GDM1 (cell line): ENCODE measurements around the gene CFDP1.

Source experiments
- DNase-seq: peaks from one replicate; lab custom pipeline; 2025; lab: John Stamatoyannopoulos, UW

The CFDP1 gene

GRCh38 chr16:75372236-75372856 is 61.0 kb downstream of the CFDP1 start:
- no peak for DNase-seq

GRCh38 chr16:75371171-75371570 is 62.1 kb downstream of the CFDP1 start:
- DNase-seq = no peak

- DNase-seq = no peak
These were observed 69.0 kb downstream of the CFDP1 start for GRCh38 chr16:75364286-75364791.

- DNase-seq = no peak
These were observed 70.5 kb downstream of the CFDP1 start for GRCh38 chr16:75362846-75363245.

- DNase-seq = no peak
These were observed 71.4 kb downstream of the CFDP1 start for GRCh38 chr16:75361936-75362335.

GRCh38 chr16:75354170-75354569 is 79.1 kb downstream of the CFDP1 start:
- no peak for DNase-seq

GRCh38 chr16:75351183-75351582 is 82.1 kb downstream of the CFDP1 start:
- DNase-seq = no peak

- no peak for DNase-seq
These were observed 87.6 kb downstream of the CFDP1 start for GRCh38 chr16:75345711-75346110.

GRCh38 chr16:75343941-75344340 is 89.4 kb downstream of the CFDP1 start:
- DNase-seq = no peak

GRCh38 chr16:75343286-75343685 is 90.0 kb downstream of the CFDP1 start:
- DNase-seq = no peak

GRCh38 chr16:75342308-75342811 is 90.9 kb downstream of the CFDP1 start:
- no peak for DNase-seq

- DNase-seq = no peak
These were observed 91.6 kb downstream of the CFDP1 start for GRCh38 chr16:75341564-75342307.

- DNase-seq = no peak
These were observed 92.4 kb downstream of the CFDP1 start for GRCh38 chr16:75340741-75341491.

- no peak for DNase-seq
These were observed 95.9 kb downstream of the CFDP1 start for GRCh38 chr16:75337430-75337829.

- DNase-seq = no peak
These were observed 96.8 kb downstream of the CFDP1 start for GRCh38 chr16:75336521-75336920.

- peak; percentile 2 for DNase-seq
These were observed 99.6 kb downstream of the CFDP1 start for GRCh38 chr16:75333721-75334163.

- DNase-seq = no peak
These were observed 103.4 kb downstream of the CFDP1 start for GRCh38 chr16:75329943-75330342.

- no peak for DNase-seq
These were observed 107.0 kb downstream of the CFDP1 start for GRCh38 chr16:75326333-75326732.

- no peak for DNase-seq
These were observed 109.4 kb downstream of the CFDP1 start for GRCh38 chr16:75323933-75324332.

GRCh38 chr16:75323198-75323597 is 110.1 kb downstream of the CFDP1 start:
- DNase-seq = no peak

- no peak for DNase-seq
These were observed 110.6 kb downstream of the CFDP1 start for GRCh38 chr16:75322740-75323139.

- no peak for DNase-seq
These were observed 112.9 kb downstream of the CFDP1 start for GRCh38 chr16:75320435-75320834.
